Measurements from ENCODE around the gene CHRNA4. TPM values are rescaled to one million over a fixed set of nuclear protein-coding genes. Genes with fewer than 3 reads are reported as not detected.

CHRNA4 gene
- polyA plus RNA-seq, 1 donor (not counting 4 experiments of a cell fraction or from before 2014, with no cell fraction given) = not detected

GRCh38 chr20:63297796-63298572 is 63.2 kb downstream of the CHRNA4 start:
- peaks cover 31% of the 10 kb centered on the region for H3K27me3 ChIP-seq (ENCODE audit: control insufficient read depth, extremely low read depth, insufficient read depth, low read length)
- dilution Hi-C loops (cut with MboI; ENCODE audit: extremely low pct_ligation_motif_present, low sequenced_read_pairs) = no loop called here
- no peak overlapping the region for H3K4me2 ChIP-seq (ENCODE audit: control insufficient read depth, extremely low read depth, insufficient read depth, low read depth, low read length)
- DNase-seq (ENCODE audit: low read depth, low spot score) (no peak), FAIRE-seq (no peak)
- H2AFZ ChIP-seq (ENCODE audit: control insufficient read depth, low read length) = no peak overlapping the region
- no peaks in the 10 kb centered on the region for H3K9me1 ChIP-seq (ENCODE audit: control insufficient read depth, extremely low read depth, insufficient read depth, low read length)
- H3K9ac ChIP-seq (ENCODE audit: control insufficient read depth, extremely low read depth, insufficient read depth, low read length) = no peak overlapping the region
- no peaks in the 10 kb centered on the region for H3K36me3 ChIP-seq (ENCODE audit: control insufficient read depth in 2 of 2, extremely low read depth in 1 of 2, insufficient read depth in 2 of 2, low read length in 2 of 2)
- no peak for TF ChIP-seq EZH2 (IDR thresholded peaks at IDR 0.05; ENCODE audit: low read length)
- TF ChIP-seq CTCF (optimal IDR thresholded peaks at IDR 0.05 in 1 of 3, IDR thresholded peaks at IDR 0.05 in 1 of 3, conservative IDR thresholded peaks at IDR 0.05 in 1 of 3; ENCODE audit: extremely low read depth in 1 of 3, insufficient read depth in 2 of 3, low read length in 3 of 3) = no peak
- H3K4me3 ChIP-seq (ENCODE audit: control insufficient read depth in 2 of 3, extremely low read depth in 1 of 3, insufficient read depth in 2 of 3, low read depth in 1 of 3, low read length in 3 of 3) = no peak overlapping the region
- H3K4me1 ChIP-seq (ENCODE audit: control insufficient read depth, extremely low read depth, insufficient read depth, low read length) = no peaks in the 10 kb centered on the region
- H4K20me1 ChIP-seq (ENCODE audit: control insufficient read depth, extremely low read depth, insufficient read depth, low read length) = no peaks in the 10 kb centered on the region
- no peaks in the 10 kb centered on the region for H3K79me2 ChIP-seq (ENCODE audit: control insufficient read depth, insufficient read depth, low read length)
- no peak overlapping the region for H3K27ac ChIP-seq (ENCODE audit: control insufficient read depth, insufficient read depth, low read length)
- H3K9me3 ChIP-seq (ENCODE audit: control insufficient read depth, low read depth, low read length) = no peaks in the 10 kb centered on the region

GRCh38 chr20:63297371-63297781 is 63.8 kb downstream of the CHRNA4 start:
- FAIRE-seq = no peak
- H3K9me1 ChIP-seq (ENCODE audit: control insufficient read depth, extremely low read depth, insufficient read depth, low read length) = no peaks in the 10 kb centered on the region
- H3K4me1 ChIP-seq (ENCODE audit: control insufficient read depth, extremely low read depth, insufficient read depth, low read length) = no peaks in the 10 kb centered on the region

More at GRCh38 chr20:63297371-63297781, 63.8 kb downstream of the CHRNA4 start:
- Histone ChIP-seq H3K4me2 (ENCODE audit: control insufficient read depth, extremely low read depth, insufficient read depth, low read depth, low read length) (no peak overlapping the region), H2AFZ (ENCODE audit: control insufficient read depth, low read length) (no peak overlapping the region), H3K27ac (ENCODE audit: control insufficient read depth, insufficient read depth, low read length) (no peak overlapping the region), H3K27me3 (ENCODE audit: control insufficient read depth, extremely low read depth, insufficient read depth, low read length) (peaks cover 30% of the 10 kb centered on the region), H3K36me3 (ENCODE audit: control insufficient read depth in 2 of 2, extremely low read depth in 1 of 2, insufficient read depth in 2 of 2, low read length in 2 of 2) (no peaks in the 10 kb centered on the region), H3K79me2 (ENCODE audit: control insufficient read depth, insufficient read depth, low read length) (no peaks in the 10 kb centered on the region), H3K9ac (ENCODE audit: control insufficient read depth, extremely low read depth, insufficient read depth, low read length) (no peak overlapping the region), H3K4me3 (ENCODE audit: control insufficient read depth in 2 of 3, extremely low read depth in 1 of 3, insufficient read depth in 2 of 3, low read depth in 1 of 3, low read length in 3 of 3) (no peak overlapping the region), H3K9me3 (ENCODE audit: control insufficient read depth, low read depth, low read length) (no peaks in the 10 kb centered on the region), H4K20me1 (ENCODE audit: control insufficient read depth, extremely low read depth, insufficient read depth, low read length) (no peaks in the 10 kb centered on the region)
- TF ChIP-seq CTCF (optimal IDR thresholded peaks at IDR 0.05 in 1 of 3, IDR thresholded peaks at IDR 0.05 in 1 of 3, conservative IDR thresholded peaks at IDR 0.05 in 1 of 3; ENCODE audit: extremely low read depth in 1 of 3, insufficient read depth in 2 of 3, low read length in 3 of 3) (no peak), EZH2 (IDR thresholded peaks at IDR 0.05; ENCODE audit: low read length) (no peak)
- dilution Hi-C loops (cut with MboI; ENCODE audit: extremely low pct_ligation_motif_present, low sequenced_read_pairs) = no loop called here
- no peak for DNase-seq (ENCODE audit: low read depth, low spot score)
